A549 (cell line): Measurements from ENCODE around the gene RPS14.

Source experiments
- CTCF ChIP-seq: fragments of >200 bp; sonication (Bioruptor Twin); formaldehyde crosslinking; IDR thresholded peaks from 3 replicates; pipeline ENCODE4 v1.5.1; 2016
- EP300 ChIP-seq, 2 experiments: fragments of >200 bp; sonication (Bioruptor Twin); formaldehyde crosslinking; IDR thresholded peaks; 2 replicates in 1 of 2; 3 replicates in 1 of 2; pipeline ENCODE4 v1.6.1; 2016 to 2017
- JUN ChIP-seq, 2 experiments: fragments of >200 bp; sonication (Bioruptor Twin); formaldehyde crosslinking; IDR thresholded peaks; 2 replicates in 1 of 2; 3 replicates in 1 of 2; pipeline ENCODE4 v1.6.1; 2016 to 2017
- POLR2A ChIP-seq: IDR thresholded peaks from 2 replicates; pipeline ENCODE4 v1.6.1; 2012; ENCODE audit warnings: mild to moderate bottlenecking, low read length
- ZFP36 ChIP-seq: fragments of 450-650 bp; IDR thresholded peaks from 2 replicates; pipeline ENCODE4 v1.6.1; 2014; ENCODE audit warnings: borderline replicate concordance; ENCODE audit not compliant: partially characterized antibody

- TF ChIP-seq EP300 (IDR thresholded peaks at IDR 0.05), result no peak
- TF ChIP-seq ZFP36, result no peak
- no peak for TF ChIP-seq JUN (IDR thresholded peaks at IDR 0.05)
- no peak for TF ChIP-seq CTCF
- TF ChIP-seq POLR2A, result no peak
Observed at GRCh38 chr5:150496534-150496933, 47.0 kb upstream of the RPS14 start.
